Measurements from ENCODE around the gene SCN4A.

The SCN4A gene

GRCh38 chr17:63988741-63989621, 16.3 kb upstream of the SCN4A start:
- no peak for TF ChIP-seq TAF1 (IDR thresholded peaks at IDR 0.05; ENCODE audit: borderline replicate concordance, insufficient read depth, low read length)
- no peak for TF ChIP-seq FOXP2 (optimal IDR thresholded peaks at IDR 0.05; ENCODE audit: borderline replicate concordance, extremely low read depth, extremely low read length, insufficient read depth)
- no peak for TF ChIP-seq SIN3A (IDR thresholded peaks at IDR 0.05; ENCODE audit: borderline replicate concordance, insufficient read depth, low read length)
- TF ChIP-seq POLR2AphosphoS5 (IDR thresholded peaks at IDR 0.05; ENCODE audit: low read depth, low read length): no peak
- no peak for TF ChIP-seq REST (IDR thresholded peaks at IDR 0.05; ENCODE audit: insufficient read depth in 1 of 2, low read depth in 2 of 2, low read length in 2 of 2)

DNA sequence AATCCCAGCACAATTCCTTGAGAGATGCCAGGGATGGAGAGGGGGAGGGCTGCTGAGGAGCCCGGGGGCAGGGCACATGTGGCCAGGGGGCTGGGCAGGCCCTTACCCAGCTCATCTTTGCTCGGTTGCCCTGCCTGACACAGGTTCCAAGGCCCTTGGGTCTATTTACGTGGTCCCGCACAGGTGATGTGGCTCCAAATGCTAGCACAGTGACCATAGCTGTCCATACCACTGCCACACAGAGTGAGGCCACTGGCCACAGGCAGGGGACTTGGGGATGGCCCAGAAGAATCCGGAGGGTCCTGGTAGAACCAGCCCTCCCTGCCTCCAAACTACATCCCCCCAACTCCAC, 15.4 kb upstream of the SCN4A start:
- no peak for TF ChIP-seq POLR2AphosphoS5 (IDR thresholded peaks at IDR 0.05; ENCODE audit: low read depth, low read length)
- no peak for TF ChIP-seq SIN3A (IDR thresholded peaks at IDR 0.05; ENCODE audit: borderline replicate concordance, insufficient read depth, low read length)
- no peak for TF ChIP-seq TAF1 (IDR thresholded peaks at IDR 0.05; ENCODE audit: borderline replicate concordance, insufficient read depth, low read length)
- TF ChIP-seq REST (IDR thresholded peaks at IDR 0.05; ENCODE audit: insufficient read depth in 1 of 2, low read depth in 2 of 2, low read length in 2 of 2): no peak
- no peak for TF ChIP-seq FOXP2 (optimal IDR thresholded peaks at IDR 0.05; ENCODE audit: borderline replicate concordance, extremely low read depth, extremely low read length, insufficient read depth)

DNA sequence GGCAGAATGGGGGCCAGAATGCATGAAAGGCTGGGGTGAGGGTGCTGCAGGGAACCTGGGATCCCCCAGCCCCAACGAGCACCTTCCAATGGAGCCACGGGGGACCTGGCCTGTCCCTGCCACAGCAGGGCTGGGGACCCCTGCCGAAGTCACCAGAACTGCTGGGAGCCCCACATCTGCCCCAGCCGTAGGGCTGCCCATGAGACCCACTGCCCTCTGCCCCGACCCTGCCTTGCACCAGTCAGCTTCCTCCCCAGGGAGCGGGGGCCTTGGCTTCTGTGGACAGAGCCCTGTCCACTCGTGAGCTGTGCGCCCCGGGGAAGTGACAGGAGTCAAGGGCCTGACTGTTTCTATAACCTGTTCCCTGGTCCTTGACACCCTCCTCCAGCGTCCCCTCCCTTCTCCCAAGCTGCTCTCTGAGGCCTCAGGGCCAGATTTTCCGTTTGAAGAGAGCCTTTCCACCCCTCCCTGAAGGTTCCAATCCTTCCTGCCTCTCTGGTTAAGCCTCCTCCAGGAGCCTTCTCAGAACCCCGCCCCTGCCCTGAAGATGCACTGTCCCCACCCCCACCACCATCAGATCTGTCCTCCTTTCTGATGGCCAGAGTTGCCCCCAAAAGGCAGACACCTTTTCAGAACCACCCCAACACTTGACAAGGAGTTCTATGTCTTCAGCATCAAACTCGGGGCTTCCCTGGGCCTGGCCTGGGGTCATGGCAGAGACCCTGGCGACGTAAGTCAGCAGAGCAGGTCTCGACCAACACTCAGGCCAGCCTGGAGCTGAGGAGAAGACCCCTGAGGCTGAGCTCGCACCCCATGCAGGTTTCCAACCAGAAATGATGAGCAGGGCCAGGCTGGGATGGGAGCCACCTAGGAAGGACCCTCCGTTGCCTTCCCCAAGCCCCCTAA, 14.8 kb upstream of the SCN4A start:
- TF ChIP-seq TAF1 (IDR thresholded peaks at IDR 0.05; ENCODE audit: borderline replicate concordance, insufficient read depth, low read length): no peak
- no peak for TF ChIP-seq POLR2AphosphoS5 (IDR thresholded peaks at IDR 0.05; ENCODE audit: low read depth, low read length)
- no peak for TF ChIP-seq REST (IDR thresholded peaks at IDR 0.05; ENCODE audit: insufficient read depth in 1 of 2, low read depth in 2 of 2, low read length in 2 of 2)
- no peak for TF ChIP-seq FOXP2 (optimal IDR thresholded peaks at IDR 0.05; ENCODE audit: borderline replicate concordance, extremely low read depth, extremely low read length, insufficient read depth)
- TF ChIP-seq SIN3A (IDR thresholded peaks at IDR 0.05; ENCODE audit: borderline replicate concordance, insufficient read depth, low read length): no peak

- TF ChIP-seq FOXP2 (optimal IDR thresholded peaks at IDR 0.05; ENCODE audit: borderline replicate concordance, extremely low read depth, extremely low read length, insufficient read depth) (no peak), POLR2AphosphoS5 (IDR thresholded peaks at IDR 0.05; ENCODE audit: low read depth, low read length) (no peak), TAF1 (IDR thresholded peaks at IDR 0.05; ENCODE audit: borderline replicate concordance, insufficient read depth, low read length) (no peak), SIN3A (IDR thresholded peaks at IDR 0.05; ENCODE audit: borderline replicate concordance, insufficient read depth, low read length) (no peak), REST (IDR thresholded peaks at IDR 0.05; ENCODE audit: insufficient read depth in 1 of 2, low read depth in 2 of 2, low read length in 2 of 2) (no peak)
Measured at GRCh38 chr17:63986821-63987220, 14.1 kb upstream of the SCN4A start.

All from PFSK-1 (cell line).